ENCODE data around the gene FNDC5. TPM values are rescaled to one million over a fixed set of nuclear protein-coding genes. Genes with fewer than 3 reads are reported as not detected.

The FNDC5 gene
- total and polyA plus RNA-seq, 9 of the 15 experiments (the other 6 are each of a cell fraction or from before 2014, with no cell fraction given), result 0.06 to 2.1 (median 0.22) TPM

DNA sequence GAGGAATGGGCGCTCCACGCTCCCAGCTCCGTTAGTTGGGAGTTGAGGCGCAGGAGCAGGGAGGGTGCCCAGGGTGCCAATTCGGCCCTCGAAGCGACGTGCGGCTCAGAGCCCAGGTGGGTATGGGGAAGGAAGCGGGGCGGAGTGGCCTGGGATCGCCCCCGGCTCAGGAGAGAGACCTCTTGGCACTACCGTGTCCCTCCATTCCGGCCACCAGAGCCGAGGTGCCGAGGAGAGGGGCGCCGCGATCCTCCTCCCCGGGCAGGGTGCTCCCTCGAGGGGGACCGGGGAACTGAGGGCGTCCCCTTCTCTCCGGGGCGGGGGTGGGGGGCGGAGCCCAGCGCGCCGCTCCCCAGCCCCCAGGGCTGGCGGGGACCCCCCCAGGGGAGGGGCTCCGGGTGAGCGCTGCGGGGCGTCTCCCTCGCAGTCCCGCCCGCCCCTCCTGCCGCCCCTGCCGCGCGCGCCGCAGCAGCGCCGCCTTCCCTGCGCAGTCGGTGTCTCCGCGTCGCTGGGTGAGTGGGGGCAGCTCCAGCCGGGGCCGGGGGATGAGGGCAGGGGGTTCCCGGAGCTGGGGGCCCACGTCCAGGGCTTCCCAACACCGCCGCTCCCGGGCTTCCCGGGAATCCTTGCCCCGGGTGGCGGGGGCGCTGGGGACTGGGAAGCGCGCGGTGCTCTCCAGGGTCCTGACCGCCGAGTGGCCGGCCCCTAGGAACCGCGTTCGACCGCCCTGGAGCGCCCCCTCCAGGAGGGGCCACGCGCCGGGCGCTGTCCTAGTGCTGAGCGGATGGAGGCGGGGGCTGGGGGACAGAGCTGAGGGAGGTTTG, 15.5 kb upstream of the FNDC5 start, which contains the start of gene HPCA (continued):
- TF ChIP-seq ZNF124 (CRISPR knock-in tag; IDR thresholded peaks at IDR 0.05) (peak; percentile 96), TBP (optimal IDR thresholded peaks at IDR 0.05; ENCODE audit: low read depth, low read length) (peak; percentile 16), ZKSCAN1 (IDR thresholded peaks at IDR 0.05; ENCODE audit: low read depth, low read length) (peak; percentile 56; the same call in 1 of the 2 replicates), HNRNPUL1 (IDR thresholded peaks at IDR 0.05; ENCODE audit: low read length) (no peak), RB1 (IDR thresholded peaks at IDR 0.05; ENCODE audit: low read depth) (peak; percentile 98), BRF1 (IDR thresholded peaks at IDR 0.05; ENCODE audit: borderline replicate concordance, extremely low read depth, insufficient read length) (no peak), MAFF (IDR thresholded peaks at IDR 0.05; ENCODE audit: low read length) (no peak), PTTG1 (tag; IDR thresholded peaks at IDR 0.05; ENCODE audit: low read depth) (no peak), BCOR (IDR thresholded peaks at IDR 0.05) (no peak), ZNF354B (CRISPR knock-in tag; IDR thresholded peaks at IDR 0.05) (no peak), RFX7 (CRISPR knock-in tag; IDR thresholded peaks at IDR 0.05) (no peak), CREBBP (IDR thresholded peaks at IDR 0.05; ENCODE audit: low read depth, low read length) (no peak), TRIM28 (IDR thresholded peaks at IDR 0.05) (no peak), POLR2B (IDR thresholded peaks at IDR 0.05; ENCODE audit: low read depth, partially characterized antibody) (no peak), NFIC (IDR thresholded peaks at IDR 0.05) (no peak), NFXL1 (CRISPR knock-in tag; IDR thresholded peaks at IDR 0.05) (no peak)
- TF ChIP-seq, protein P1, sequence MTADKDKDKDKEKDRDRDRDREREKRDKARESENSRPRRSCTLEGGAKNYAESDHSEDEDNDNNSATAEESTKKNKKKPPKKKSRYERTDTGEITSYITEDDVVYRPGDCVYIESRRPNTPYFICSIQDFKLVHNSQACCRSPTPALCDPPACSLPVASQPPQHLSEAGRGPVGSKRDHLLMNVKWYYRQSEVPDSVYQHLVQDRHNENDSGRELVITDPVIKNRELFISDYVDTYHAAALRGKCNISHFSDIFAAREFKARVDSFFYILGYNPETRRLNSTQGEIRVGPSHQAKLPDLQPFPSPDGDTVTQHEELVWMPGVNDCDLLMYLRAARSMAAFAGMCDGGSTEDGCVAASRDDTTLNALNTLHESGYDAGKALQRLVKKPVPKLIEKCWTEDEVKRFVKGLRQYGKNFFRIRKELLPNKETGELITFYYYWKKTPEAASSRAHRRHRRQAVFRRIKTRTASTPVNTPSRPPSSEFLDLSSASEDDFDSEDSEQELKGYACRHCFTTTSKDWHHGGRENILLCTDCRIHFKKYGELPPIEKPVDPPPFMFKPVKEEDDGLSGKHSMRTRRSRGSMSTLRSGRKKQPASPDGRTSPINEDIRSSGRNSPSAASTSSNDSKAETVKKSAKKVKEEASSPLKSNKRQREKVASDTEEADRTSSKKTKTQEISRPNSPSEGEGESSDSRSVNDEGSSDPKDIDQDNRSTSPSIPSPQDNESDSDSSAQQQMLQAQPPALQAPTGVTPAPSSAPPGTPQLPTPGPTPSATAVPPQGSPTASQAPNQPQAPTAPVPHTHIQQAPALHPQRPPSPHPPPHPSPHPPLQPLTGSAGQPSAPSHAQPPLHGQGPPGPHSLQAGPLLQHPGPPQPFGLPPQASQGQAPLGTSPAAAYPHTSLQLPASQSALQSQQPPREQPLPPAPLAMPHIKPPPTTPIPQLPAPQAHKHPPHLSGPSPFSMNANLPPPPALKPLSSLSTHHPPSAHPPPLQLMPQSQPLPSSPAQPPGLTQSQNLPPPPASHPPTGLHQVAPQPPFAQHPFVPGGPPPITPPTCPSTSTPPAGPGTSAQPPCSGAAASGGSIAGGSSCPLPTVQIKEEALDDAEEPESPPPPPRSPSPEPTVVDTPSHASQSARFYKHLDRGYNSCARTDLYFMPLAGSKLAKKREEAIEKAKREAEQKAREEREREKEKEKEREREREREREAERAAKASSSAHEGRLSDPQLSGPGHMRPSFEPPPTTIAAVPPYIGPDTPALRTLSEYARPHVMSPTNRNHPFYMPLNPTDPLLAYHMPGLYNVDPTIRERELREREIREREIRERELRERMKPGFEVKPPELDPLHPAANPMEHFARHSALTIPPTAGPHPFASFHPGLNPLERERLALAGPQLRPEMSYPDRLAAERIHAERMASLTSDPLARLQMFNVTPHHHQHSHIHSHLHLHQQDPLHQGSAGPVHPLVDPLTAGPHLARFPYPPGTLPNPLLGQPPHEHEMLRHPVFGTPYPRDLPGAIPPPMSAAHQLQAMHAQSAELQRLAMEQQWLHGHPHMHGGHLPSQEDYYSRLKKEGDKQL (CRISPR knock-in tag; IDR thresholded peaks at IDR 0.05; ENCODE audit: borderline replicate concordance), result peak; percentile 100
- TF ChIP-seq, protein P2, sequence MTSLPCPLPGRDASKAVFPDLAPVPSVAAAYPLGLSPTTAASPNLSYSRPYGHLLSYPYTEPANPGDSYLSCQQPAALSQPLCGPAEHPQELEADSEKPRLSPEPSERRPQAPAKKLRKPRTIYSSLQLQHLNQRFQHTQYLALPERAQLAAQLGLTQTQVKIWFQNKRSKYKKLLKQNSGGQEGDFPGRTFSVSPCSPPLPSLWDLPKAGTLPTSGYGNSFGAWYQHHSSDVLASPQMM (CRISPR knock-in tag; IDR thresholded peaks at IDR 0.05), result no peak
- TF ChIP-seq, protein P3, sequence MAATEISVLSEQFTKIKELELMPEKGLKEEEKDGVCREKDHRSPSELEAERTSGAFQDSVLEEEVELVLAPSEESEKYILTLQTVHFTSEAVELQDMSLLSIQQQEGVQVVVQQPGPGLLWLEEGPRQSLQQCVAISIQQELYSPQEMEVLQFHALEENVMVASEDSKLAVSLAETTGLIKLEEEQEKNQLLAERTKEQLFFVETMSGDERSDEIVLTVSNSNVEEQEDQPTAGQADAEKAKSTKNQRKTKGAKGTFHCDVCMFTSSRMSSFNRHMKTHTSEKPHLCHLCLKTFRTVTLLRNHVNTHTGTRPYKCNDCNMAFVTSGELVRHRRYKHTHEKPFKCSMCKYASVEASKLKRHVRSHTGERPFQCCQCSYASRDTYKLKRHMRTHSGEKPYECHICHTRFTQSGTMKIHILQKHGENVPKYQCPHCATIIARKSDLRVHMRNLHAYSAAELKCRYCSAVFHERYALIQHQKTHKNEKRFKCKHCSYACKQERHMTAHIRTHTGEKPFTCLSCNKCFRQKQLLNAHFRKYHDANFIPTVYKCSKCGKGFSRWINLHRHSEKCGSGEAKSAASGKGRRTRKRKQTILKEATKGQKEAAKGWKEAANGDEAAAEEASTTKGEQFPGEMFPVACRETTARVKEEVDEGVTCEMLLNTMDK (IDR thresholded peaks at IDR 0.05; ENCODE audit: borderline replicate concordance, insufficient read depth, low read depth, low read length, poor library complexity, severe bottlenecking), result peak; percentile 100

Measured in K562 (cell line).